Measurements from ENCODE around the gene HMOX2. TPM values are rescaled to one million over a fixed set of nuclear protein-coding genes. Genes with fewer than 3 reads are reported as not detected.

Gene HMOX2
- total RNA-seq, 1 donor from 2014 or later: 46.4 TPM

DNA sequence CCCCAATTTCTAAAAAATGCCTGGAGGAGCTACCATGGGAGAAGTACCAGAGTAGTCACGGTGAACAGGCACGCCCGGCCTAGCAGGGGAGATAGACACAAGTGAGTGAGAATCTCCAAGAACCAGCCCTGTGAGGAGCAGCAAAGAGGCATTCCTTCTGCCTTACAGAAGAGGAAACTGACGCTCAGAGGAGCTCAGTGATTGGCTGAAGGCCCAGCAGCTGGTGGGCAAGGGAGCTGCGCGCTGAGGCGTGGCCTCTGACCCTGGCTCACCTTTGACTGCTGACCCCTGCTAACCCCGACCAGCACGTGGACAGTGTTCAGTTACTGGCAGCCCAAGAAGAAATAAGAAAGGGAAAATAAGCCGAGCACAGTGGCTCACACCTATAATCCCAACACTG is 81.8 kb downstream of the HMOX2 start:
- Mint-ChIP-seq H3K9me3 (ENCODE audit: low read depth) (no peaks in the 10 kb centered on the region), H3K4me3 (ENCODE audit: unreplicated experiment) (no peak overlapping the region), H3K27ac (ENCODE audit: unreplicated experiment) (no peak overlapping the region), H3K4me1 (ENCODE audit: low read depth) (no peaks in the 10 kb centered on the region), H3K36me3 (ENCODE audit: low read depth) (no peaks in the 10 kb centered on the region), H3K27me3 (ENCODE audit: low read depth) (peaks cover 13% of the 10 kb centered on the region)
- TF ChIP-seq CTCF (IDR thresholded peaks at IDR 0.05): no peak
- no peak for DNase-seq (ENCODE audit: low spot score)

Other genes starting within 250 kb of the HMOX2 start
- gene SRL, start 234.3 kb upstream of the HMOX2 start, total RNA-seq: not detected in 3 replicates
- 2.5 to 4.0 TPM (median 2.5 TPM) in 3 replicates for gene TFAP4, start 203.4 kb upstream of the HMOX2 start, total RNA-seq
- gene GLIS2, start 160.3 kb upstream of the HMOX2 start, total RNA-seq: 58.7 to 62.8 TPM (median 61.2 TPM) in 3 replicates
- 21.6 to 24.4 TPM (median 22.4 TPM) in 3 replicates for gene PAM16, start 125.1 kb upstream of the HMOX2 start, total RNA-seq
- gene VASN, start 104.5 kb upstream of the HMOX2 start, total RNA-seq: 79.7 to 82.0 TPM (median 81.8 TPM) in 3 replicates
- gene CORO7, start 59.8 kb upstream of the HMOX2 start, total RNA-seq: 18.8 to 26.0 TPM (median 24.6 TPM) in 3 replicates
- gene DNAJA3, start 50.5 kb upstream of the HMOX2 start, total RNA-seq: 27.5 to 28.0 TPM (median 27.8 TPM) in 3 replicates
- 41.0 to 56.3 TPM (median 44.0 TPM) in 3 replicates for gene NMRAL1, start 1.8 kb upstream of the HMOX2 start, total RNA-seq
- gene CDIP1, start 62.4 kb downstream of the HMOX2 start, total RNA-seq: 23.9 to 36.8 TPM (median 36.4 TPM) in 3 replicates
- gene C16orf96, start 79.9 kb downstream of the HMOX2 start, total RNA-seq: 0.12 to 0.23 TPM in 2 of 3 replicates, not detected in the other
- gene UBALD1, start 138.5 kb downstream of the HMOX2 start, total RNA-seq: 22.9 to 36.6 TPM (median 23.6 TPM) in 3 replicates
- gene MGRN1, start 148.4 kb downstream of the HMOX2 start, total RNA-seq: 81.9 to 88.4 TPM (median 83.4 TPM) in 3 replicates
- gene NUDT16L1, start 217.2 kb downstream of the HMOX2 start, total RNA-seq: 20.4 to 27.4 TPM (median 22.9 TPM) in 3 replicates

Data from chondrocyte (in vitro differentiated cells).